Fibroblast of the aortic adventitia (primary cell): ENCODE measurements around the gene RAMAC. TPM values are rescaled to one million over a fixed set of nuclear protein-coding genes. Genes with fewer than 3 reads are reported as not detected.
A peak's percentile ranks its signal among the peaks of the same experiment; 100 is the strongest.

Source experiments
- DNase-seq: peaks from one replicate; pipeline ENCODE4 v3.0.0-alpha.2; 2010; ENCODE audit warnings: low read depth
- H3K4me3 ChIP-seq: 2 replicates; pipeline ENCODE4 v1.5.1; 2011; ENCODE audit warnings: low read depth, mild to moderate bottlenecking, control low read depth, low read length, moderate library complexity
- CTCF ChIP-seq: IDR thresholded peaks from 2 replicates; pipeline ENCODE4 v1.5.1; 2011; ENCODE audit warnings: mild to moderate bottlenecking, low read length, control low read depth, inconsistent platforms; ENCODE audit not compliant: insufficient read depth
- total RNA-seq: library from RNA; depleted of rRNA; stranded (reverse); fragments of >200 nt; gene quantifications from 2 replicates; pipeline ENCODE4 v1.2.3, GENCODE V29; 2012; ENCODE audit warnings: low replicate concordance

Gene RAMAC
- total RNA-seq, 1 donor, result 31.7 TPM

- no peak overlapping the region for H3K4me3 ChIP-seq
- no peak for TF ChIP-seq CTCF
- DNase-seq, result no peak
These were observed 13.0 kb upstream of the RAMAC start for GRCh38 chr15:82972990-82973389.

GRCh38 chr15:82977076-82977475, 8.9 kb upstream of the RAMAC start:
- no peak for TF ChIP-seq CTCF
- H3K4me3 ChIP-seq, result no peak overlapping the region
- no peak for DNase-seq

- TF ChIP-seq CTCF, result no peak
- no peak for DNase-seq
- H3K4me3 ChIP-seq, result no peak overlapping the region
These were observed 7.6 kb upstream of the RAMAC start for GRCh38 chr15:82978438-82978837.

GRCh38 chr15:82979726-82980125, 6.3 kb upstream of the RAMAC start:
- no peak overlapping the region for H3K4me3 ChIP-seq
- TF ChIP-seq CTCF, result no peak
- DNase-seq, result no peak

GRCh38 chr15:82980981-82981380, 5.0 kb upstream of the RAMAC start:
- DNase-seq, result no peak
- H3K4me3 ChIP-seq, result no peak overlapping the region
- no peak for TF ChIP-seq CTCF

- no peak for TF ChIP-seq CTCF
- peak; percentile 36 for DNase-seq
- H3K4me3 ChIP-seq, result peak overlapping the region; percentile 77
These were observed 401 bp downstream of the RAMAC start for GRCh38 chr15:82986442-82986780.

- DNase-seq, result no peak
- no peak overlapping the region for H3K4me3 ChIP-seq
- TF ChIP-seq CTCF, result no peak
These were observed 6.5 kb downstream of the RAMAC start for GRCh38 chr15:82992436-82992998.
